Suprapubic skin (tissue), 4 donors: Measurements from ENCODE around the gene CHST7. TPM values are rescaled to one million over a fixed set of nuclear protein-coding genes. Genes with fewer than 3 reads are reported as not detected.

Experiments
- DNase-seq, 2 donors: peaks; one replicate each; pipeline ENCODE4 v3.0.0-alpha.2; 2019; ENCODE audit warnings: low spot score in 2 of 2
- H3K27ac ChIP-seq: fragments of 200-600 bp; sonication (generic); one replicate; pipeline ENCODE4 v1.5.1; 2019
- H3K27me3 ChIP-seq: fragments of 200-600 bp; sonication (generic); one replicate; pipeline ENCODE4 v1.5.1; 2019
- H3K36me3 ChIP-seq: fragments of 200-600 bp; sonication (generic); one replicate; pipeline ENCODE4 v1.5.1; 2019
- H3K4me1 ChIP-seq: fragments of 200-600 bp; sonication (generic); one replicate; pipeline ENCODE4 v1.5.1; 2019
- H3K4me3 ChIP-seq: fragments of 200-600 bp; sonication (generic); one replicate; pipeline ENCODE4 v1.5.1; 2019; ENCODE audit warnings: mild to moderate bottlenecking
- H3K9me3 ChIP-seq: fragments of 200-600 bp; sonication (generic); one replicate; pipeline ENCODE4 v1.5.1; 2019
- CTCF ChIP-seq, 2 donors: fragments of 200-600 bp in 1 of 2; fragments of 450-650 bp in 1 of 2; sonication (generic) in 1 of 2; IDR thresholded peaks; one replicate each; pipeline ENCODE4 v1.5.1; 2016 to 2019; ENCODE audit warnings: antibody characterized with exemption in 2 of 2, mild to moderate bottlenecking in 1 of 2, moderate library complexity in 1 of 2
- EP300 ChIP-seq: sonication (generic); formaldehyde crosslinking; IDR thresholded peaks from one replicate; pipeline ENCODE4 v1.6.1; 2017; ENCODE audit warnings: antibody characterized with exemption
- POLR2A ChIP-seq, 2 donors: fragments of 450-650 bp; IDR thresholded peaks; one replicate each; pipeline ENCODE4 v1.6.1; 2017; ENCODE audit warnings: antibody characterized with exemption in 2 of 2, mild to moderate bottlenecking in 2 of 2, moderate library complexity in 2 of 2
- POLR2AphosphoS5 ChIP-seq, 3 donors: sonication (generic); formaldehyde crosslinking; IDR thresholded peaks; one replicate each; pipeline ENCODE4 v1.6.1; 2017; ENCODE audit warnings: antibody characterized with exemption in 3 of 3
- WGBS: methylation state at CpG from one replicate; pipeline ENCODE4 v1.1.5; 2018; 5-methylcytosine and 5-hydroxymethylcytosine counted together
- total RNA-seq, 4 donors: library from RNA; depleted of rRNA; stranded (reverse); fragments of >200 nt; gene quantifications; one replicate each; pipeline ENCODE4 v1.1.0, GENCODE V29; 2016

Gene CHST7
- total RNA-seq, 4 donors from 2014 or later, result 5.8 to 7.9 (median 7.0) TPM

DNA sequence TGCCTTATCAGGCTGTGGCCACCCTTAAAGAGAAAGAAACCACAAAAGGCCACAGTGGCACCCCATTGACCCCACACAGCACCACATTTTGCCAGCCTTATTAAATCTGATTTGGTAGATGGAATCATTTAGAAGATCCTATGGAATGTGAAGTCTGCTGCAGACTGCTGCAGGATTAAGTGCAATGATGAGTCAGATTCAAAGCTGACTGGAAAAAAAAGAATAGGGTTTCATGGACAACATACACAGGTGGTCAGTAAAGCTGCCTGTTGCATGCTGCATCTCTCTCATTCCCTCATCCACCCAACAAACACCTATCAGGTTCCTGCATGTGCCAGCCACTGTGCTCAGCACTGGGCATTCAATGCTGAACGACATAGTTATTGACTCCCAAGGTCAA lies 56.6 kb downstream of the CHST7 start:
- Histone ChIP-seq H3K27ac (no peak overlapping the region), H3K27me3 (no peaks in the 10 kb centered on the region), H3K36me3 (no peaks in the 10 kb centered on the region), H3K4me1 (peaks cover 22% of the 10 kb centered on the region), H3K9me3 (no peaks in the 10 kb centered on the region), H3K4me3 (no peak overlapping the region)
- no peak for TF ChIP-seq POLR2A (IDR thresholded peaks at IDR 0.05)
- no peak for TF ChIP-seq POLR2AphosphoS5 (IDR thresholded peaks at IDR 0.05)
- no peak for TF ChIP-seq EP300
- DNase-seq, result no peak
- WGBS, result 64% methylated on average over 1 of the region's 1 CpG

GRCh38 chrX:46634577-46634976 lies 61.0 kb downstream of the CHST7 start:
- 43% methylated on average over 3 of the region's 3 CpGs for WGBS
- DNase-seq, result no peak
- H3K27me3 ChIP-seq, result no peaks in the 10 kb centered on the region
- no peak overlapping the region for H3K27ac ChIP-seq
- H3K36me3 ChIP-seq, result no peaks in the 10 kb centered on the region
- H3K4me3 ChIP-seq, result no peak overlapping the region
- no peak for TF ChIP-seq CTCF (IDR thresholded peaks at IDR 0.05)
- peaks cover 11% of the 10 kb centered on the region for H3K4me1 ChIP-seq
- H3K9me3 ChIP-seq, result no peaks in the 10 kb centered on the region

- H3K4me1 ChIP-seq, result peaks cover 10% of the 10 kb centered on the region
- H3K27me3 ChIP-seq, result no peaks in the 10 kb centered on the region
- no peak overlapping the region for H3K27ac ChIP-seq
- H3K4me3 ChIP-seq, result no peak overlapping the region
- TF ChIP-seq POLR2A (IDR thresholded peaks at IDR 0.05) (no peak), EP300 (no peak), CTCF (IDR thresholded peaks at IDR 0.05) (no peak), POLR2AphosphoS5 (IDR thresholded peaks at IDR 0.05) (no peak)
- H3K36me3 ChIP-seq, result no peaks in the 10 kb centered on the region
- no peak for DNase-seq
- WGBS, result 64% methylated on average over 2 of the region's 2 CpGs
- H3K9me3 ChIP-seq, result no peaks in the 10 kb centered on the region
These were observed 61.6 kb downstream of the CHST7 start for GRCh38 chrX:46635186-46635585.

GRCh38 chrX:46636223-46636622 lies 62.7 kb downstream of the CHST7 start:
- H3K9me3 ChIP-seq, result no peaks in the 10 kb centered on the region
- no peak overlapping the region for H3K27ac ChIP-seq
- no peaks in the 10 kb centered on the region for H3K27me3 ChIP-seq
- DNase-seq, result no peak
- WGBS, result 70% methylated on average over 6 of the region's 6 CpGs
- H3K36me3 ChIP-seq, result no peaks in the 10 kb centered on the region
- no peak overlapping the region for H3K4me3 ChIP-seq
- TF ChIP-seq POLR2A (IDR thresholded peaks at IDR 0.05) (no peak), CTCF (IDR thresholded peaks at IDR 0.05) (no peak), POLR2AphosphoS5 (IDR thresholded peaks at IDR 0.05) (no peak), EP300 (no peak)
- H3K4me1 ChIP-seq, result peaks cover 7% of the 10 kb centered on the region

- WGBS, result 19% methylated on average over 2 of the region's 2 CpGs
- DNase-seq, result no peak
- no peak for TF ChIP-seq POLR2AphosphoS5 (IDR thresholded peaks at IDR 0.05)
- TF ChIP-seq CTCF (IDR thresholded peaks at IDR 0.05), result no peak
- no peak for TF ChIP-seq POLR2A (IDR thresholded peaks at IDR 0.05)
- TF ChIP-seq EP300, result no peak
- peaks cover under 1% of the 10 kb centered on the region for H3K4me1 ChIP-seq
- H3K4me3 ChIP-seq, result no peak overlapping the region
- no peaks in the 10 kb centered on the region for H3K9me3 ChIP-seq
- H3K36me3 ChIP-seq, result no peaks in the 10 kb centered on the region
- H3K27ac ChIP-seq, result no peak overlapping the region
- H3K27me3 ChIP-seq, result no peaks in the 10 kb centered on the region
These were observed 64.4 kb downstream of the CHST7 start for GRCh38 chrX:46637938-46638337.

DNA sequence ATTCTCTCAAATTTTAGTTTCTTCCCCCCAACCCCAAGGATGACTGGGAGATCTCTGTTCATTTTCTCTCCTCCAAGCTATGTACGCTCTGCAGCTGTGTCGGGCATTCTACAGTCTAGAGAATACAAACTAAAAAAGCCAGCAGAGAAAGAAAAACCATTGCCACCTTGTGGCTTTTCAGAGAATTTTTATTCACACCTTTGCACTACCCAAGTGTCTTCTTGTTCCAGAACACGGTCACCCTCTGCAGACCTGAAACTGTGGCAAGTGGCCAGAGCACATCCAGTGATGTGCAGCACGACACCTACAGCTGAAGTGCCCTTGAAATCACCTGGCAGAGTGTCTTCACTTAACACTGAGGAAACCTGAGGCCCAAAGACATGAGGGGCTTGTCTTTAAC lies 68.6 kb downstream of the CHST7 start:
- 40% methylated on average over 4 of the region's 4 CpGs for WGBS
- no peaks in the 10 kb centered on the region for H3K36me3 ChIP-seq
- TF ChIP-seq CTCF (IDR thresholded peaks at IDR 0.05) (peak in 1 of 2 donors; percentile 25), POLR2A (IDR thresholded peaks at IDR 0.05) (no peak)
- no peaks in the 10 kb centered on the region for H3K9me3 ChIP-seq
- no peak overlapping the region for H3K27ac ChIP-seq
- DNase-seq, result no peak
- H3K4me1 ChIP-seq, result no peaks in the 10 kb centered on the region
- no peaks in the 10 kb centered on the region for H3K27me3 ChIP-seq
- no peak overlapping the region for H3K4me3 ChIP-seq
